Activated CD4-positive, alpha-beta T cell treated with anti-CD3 and anti-CD28 coated beads, Interleukin-2, amount 50 U/mL, for 4 hours (primary cell): ENCODE results near the gene PTPRG.
"Not testable (repeated sequence)": the region's sequence is repeated elsewhere in the genome, so short reads cannot be mapped to it uniquely, and the experiment has no call there.

Experiments
- DNase-seq, 2 experiments: peaks; one replicate each; pipeline ENCODE4 v3.0.0-alpha.2; 2020

PTPRG gene

DNA sequence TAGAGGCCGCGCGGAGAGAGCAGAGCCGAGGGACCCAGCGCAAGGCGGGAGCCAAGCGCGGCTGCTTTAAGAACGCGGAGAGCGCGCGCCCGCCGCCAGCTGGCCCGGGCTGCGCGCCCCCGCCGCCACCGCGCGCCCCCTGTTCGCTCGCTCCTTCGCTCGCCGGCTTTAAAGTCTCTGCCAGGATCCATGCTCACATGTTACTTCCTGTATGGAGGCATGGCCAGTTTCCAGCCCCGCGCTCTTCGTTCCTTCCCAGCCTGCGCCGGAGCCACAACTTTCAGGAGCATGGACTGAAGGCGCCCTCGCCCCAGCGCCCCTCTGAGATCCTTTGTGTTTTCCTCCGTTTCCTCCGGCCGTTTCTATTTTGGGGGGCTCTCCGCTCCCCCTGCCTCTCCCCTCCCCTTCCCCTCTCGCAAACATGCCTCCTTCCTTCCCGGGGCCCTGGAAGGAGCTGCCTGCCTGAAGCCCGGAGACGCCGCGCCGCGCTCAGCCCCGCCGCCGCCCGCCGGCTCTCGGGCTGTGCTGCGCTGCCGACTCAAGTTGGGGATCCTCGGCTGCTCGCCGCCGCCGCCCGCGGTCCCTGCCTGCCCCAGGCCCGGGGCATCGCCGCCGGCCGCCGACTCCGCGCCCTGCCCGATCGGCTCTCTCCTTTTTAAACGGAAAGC is at the start of gene PTPRG:
TSS of gene PTPRG (plus strand) at position 198 of the 668 bp plus-strand sequence. CDS start 717 bp downstream, outside the sequence.
- no peak for DNase-seq

DNA sequence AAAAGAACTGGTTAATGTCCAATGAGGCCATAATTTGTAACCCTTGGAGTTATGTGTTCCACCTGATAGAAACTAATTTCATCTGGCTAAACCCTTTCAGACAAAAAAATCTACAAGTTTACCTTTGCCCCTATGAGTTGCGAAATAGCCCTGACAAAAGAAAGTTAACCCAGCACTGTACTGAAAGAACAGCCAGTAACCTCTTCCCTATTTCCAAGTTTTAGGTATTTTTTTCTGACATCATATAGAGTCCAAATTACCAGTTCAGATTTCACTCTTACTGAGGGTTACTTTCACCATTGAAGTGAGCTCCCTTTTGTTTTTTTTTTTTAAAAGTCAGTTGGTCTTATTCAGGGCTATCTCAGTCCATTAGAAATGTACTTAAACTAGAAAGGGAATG is 42.8 kb upstream of the PTPRG start:
- DNase-seq, result no peak

DNA sequence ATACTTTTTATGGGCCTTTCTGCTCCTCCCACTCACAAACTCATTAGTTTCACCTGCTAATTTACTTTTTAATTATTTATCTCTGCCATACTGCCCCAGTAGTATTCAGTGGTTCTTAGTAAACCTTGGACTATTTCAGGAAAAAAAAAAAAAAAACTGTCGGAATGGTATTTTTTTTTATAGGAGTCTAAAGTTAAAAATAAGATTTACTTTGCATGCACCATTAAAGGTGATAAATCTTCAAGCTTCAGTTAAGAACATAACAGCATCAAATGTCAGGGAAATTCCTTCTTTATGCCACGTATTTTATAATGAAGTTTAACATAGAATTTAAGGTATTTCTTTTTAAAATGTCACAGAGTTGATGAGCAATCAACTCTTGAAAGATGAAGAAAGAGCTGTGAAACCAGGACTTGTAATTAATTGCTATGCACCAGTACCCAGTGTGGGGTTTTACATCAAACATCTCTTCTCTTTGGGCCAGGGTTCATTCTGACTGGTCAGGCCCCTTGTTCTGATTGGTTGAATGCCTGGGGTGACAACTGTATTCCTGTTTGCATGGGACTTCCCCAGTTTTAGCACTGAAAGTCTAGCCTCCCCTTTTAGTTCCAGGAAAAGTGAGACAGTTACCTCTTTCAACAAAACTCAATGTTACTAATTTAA is 40.3 kb upstream of the PTPRG start:
- no peak for DNase-seq

DNA sequence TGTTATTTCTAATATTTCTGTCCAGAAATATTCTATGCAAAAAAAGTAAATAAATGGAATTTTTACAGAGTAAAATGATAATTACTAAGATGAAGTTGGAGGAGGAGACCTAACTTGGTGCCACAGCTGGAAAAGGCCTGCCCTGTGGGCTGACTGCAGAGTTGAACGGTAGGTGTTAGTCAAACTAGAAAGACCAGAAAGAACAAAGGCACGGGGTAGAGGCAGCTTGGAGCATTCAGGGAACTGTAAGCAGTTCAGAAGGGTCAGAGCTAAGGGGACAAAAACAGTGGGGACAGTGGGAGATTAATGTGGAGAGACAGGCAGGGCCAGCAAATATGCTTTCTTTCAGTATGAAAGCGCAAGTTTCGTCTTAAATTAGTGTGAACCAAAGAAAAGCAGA is 39.3 kb upstream of the PTPRG start:
- no peak for DNase-seq

DNA sequence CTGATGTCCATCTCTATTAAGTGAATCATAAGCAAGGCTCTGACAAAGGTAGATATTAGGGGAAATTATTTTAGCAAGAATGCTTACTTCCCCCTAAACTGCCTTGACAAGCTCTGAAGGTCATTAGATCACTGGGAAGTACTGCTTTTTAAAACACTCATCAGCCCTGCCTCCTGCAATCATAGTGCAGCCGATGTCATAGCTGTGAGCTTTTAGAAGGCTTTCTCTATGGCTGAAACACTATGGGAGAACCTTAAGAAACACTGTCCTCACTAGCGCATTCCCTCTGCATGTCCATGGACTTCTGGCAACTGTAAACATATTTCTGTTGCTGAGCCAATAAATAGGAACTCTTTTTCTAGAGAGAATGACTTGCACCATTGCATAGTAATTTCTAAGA is 38.7 kb upstream of the PTPRG start:
- DNase-seq, result no peak

DNA sequence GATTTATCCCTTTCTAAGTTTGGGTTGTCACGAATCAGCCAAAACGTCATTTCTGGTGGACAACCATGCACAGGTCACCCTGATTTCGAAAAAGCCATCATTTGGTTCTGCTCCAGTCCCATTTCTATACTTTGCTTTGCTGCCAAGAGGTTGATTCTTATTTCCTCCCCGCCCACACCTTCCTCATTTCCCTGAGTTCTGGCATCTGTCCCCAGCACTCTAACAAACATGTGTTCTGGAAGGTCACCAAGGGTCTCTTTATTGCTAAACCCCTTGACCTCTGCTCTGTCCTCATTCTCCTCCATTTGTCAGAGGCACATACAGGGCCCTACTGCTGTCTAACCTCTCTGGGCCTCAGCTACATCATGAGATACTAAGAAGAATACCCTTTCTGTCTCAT is 36.4 kb upstream of the PTPRG start:
- DNase-seq, result no peak

DNA sequence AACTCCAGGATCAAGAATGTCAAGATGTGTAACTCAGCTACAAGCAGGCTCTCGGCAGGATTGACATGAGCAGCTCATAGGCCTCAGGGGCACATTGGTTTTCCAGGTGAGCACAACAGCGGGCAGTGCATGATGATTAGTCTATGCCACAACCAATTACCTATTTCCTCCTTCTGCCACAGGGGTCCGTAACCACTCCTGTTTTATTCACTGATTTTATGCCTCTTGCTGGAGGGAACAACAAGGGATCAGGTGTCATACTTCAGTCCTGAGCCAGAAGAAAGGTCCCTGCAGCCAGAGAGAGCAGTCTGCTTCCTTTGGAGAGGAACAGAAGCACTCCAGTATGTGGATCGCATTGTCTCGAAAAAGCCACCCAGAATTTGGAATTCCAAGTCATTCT is 35.1 kb upstream of the PTPRG start:
- no peak for DNase-seq

DNA sequence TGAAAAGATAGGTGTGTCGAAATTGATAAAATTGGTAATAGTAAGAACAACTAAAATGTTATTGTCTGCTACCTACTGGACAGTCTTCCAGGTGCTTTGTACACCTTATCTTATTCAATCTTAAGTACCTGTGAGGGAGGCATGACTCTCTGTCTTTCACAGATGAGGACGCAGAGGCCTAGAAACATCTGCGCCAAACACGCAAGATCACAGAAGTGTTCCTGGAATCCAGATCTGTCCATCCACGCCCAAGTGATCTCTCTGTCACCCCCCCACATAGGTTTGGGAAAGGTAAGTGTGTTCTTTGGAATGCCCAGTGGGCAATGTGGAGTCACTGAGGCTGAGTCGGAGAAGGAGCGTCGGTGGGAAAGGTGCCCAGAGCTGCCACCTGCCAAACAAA is 34.4 kb upstream of the PTPRG start:
- no peak for DNase-seq

DNA sequence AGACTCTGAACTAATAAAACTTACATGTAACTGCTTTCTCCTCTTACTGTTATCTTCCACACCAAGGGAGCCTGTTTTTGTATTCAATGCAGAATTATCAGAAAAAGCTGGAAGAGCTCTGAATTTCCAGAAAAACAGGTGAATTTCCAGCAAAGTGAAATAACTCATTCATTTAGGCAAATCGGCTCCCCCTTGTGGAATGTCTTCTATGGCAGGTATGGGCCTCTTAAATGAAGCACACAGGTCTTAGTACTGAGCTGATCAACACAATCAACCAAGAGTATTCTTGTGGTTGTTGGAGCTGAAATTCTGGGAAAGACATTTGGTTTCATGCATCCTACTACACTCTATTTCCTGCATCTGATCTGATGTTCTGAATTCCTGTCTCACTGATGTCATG is 31.0 kb upstream of the PTPRG start:
- no peak for DNase-seq

DNA sequence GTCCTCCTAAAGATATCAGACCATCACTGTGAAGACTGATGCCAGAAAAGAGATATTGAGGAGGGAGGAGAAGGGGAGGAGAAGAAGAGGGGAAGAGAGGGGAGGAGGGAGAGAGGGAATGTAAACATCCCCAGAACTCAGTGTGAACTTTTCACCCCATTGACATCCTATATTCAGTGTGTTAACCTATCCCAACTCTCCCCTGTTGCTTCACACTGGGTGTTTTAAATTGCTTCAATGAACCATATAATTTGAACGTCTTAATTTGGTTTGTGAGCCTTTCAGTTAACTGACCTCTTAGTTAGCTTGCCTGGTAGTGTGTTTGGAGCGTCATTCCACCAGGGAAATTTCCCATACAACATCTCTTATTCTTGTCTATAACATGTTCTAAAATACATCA is 29.8 kb upstream of the PTPRG start:
- no peak for DNase-seq

DNA sequence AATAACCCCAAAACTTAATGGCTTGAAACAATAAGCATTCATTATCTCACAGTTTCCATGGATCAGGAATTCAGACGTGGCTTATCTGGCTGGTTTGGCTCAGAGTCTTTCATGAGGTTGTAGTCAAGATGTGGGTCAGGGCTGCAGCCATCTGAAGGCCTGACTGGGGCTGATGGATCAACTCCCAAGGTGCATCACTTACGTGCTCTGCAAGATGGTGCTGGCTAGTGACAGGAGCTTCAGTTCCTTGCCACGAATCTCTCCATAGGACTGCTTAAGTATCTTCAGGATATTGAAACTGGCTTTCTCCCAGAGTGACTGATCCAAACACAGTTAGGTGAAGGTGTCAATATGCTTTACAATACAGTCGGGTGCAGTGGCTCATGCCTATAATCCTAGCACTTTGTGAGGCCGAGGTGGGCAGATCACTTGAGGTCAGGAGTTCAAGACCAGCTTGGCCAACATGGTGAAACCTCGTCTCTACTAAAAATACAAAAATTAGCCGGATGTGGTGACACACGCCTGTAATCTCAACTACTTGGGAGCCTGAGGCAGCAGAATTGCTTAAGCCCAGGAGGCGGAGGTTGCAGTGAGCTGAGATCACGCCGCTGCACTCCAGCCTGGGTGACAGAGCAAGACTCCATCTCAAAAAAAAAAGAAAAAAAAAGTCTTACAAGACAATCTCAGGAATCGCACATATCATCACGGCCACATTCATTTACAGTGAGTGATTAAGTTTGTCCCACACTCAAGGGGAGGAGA is 28.5 kb upstream of the PTPRG start:
- DNase-seq, result no peak

DNA sequence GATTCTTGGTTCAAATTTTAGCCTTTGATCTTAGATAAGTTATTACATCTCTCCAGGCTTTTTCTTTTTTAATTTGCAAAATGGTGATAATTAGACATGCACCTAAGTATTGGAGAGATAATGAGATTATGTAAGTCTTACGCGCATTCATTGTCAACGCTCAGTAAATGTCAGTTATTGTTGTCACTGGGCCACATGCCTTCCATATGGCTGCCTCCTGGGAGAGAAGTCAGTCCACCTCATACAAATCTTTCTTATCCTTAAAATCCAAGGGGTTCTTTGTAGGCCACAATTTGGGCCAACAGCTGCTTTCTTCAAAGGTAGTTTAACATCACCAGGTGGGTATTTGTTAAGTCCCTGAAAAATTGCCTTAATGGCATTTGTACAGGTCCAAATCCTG is 25.5 kb upstream of the PTPRG start:
- DNase-seq, result no peak

DNA sequence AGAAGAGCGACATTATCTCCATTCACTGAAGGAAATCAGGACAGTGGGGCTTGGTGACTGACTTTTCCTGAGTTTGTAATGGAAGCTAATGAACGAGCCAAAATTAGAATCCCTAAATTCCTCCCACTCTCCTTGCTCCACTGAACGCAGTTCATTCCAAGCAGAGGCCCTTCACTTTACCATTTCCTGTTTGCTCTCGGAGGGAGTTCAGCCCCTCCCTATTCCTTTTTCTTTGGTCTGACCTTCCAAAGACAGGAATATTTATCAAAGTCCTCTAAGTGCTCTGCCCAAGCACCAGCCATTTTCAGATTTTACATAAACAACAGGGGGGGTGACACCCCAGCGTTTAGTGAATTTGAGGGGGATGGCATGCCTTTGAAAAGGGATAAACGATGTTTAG is 24.0 kb upstream of the PTPRG start:
- no peak for DNase-seq

DNA sequence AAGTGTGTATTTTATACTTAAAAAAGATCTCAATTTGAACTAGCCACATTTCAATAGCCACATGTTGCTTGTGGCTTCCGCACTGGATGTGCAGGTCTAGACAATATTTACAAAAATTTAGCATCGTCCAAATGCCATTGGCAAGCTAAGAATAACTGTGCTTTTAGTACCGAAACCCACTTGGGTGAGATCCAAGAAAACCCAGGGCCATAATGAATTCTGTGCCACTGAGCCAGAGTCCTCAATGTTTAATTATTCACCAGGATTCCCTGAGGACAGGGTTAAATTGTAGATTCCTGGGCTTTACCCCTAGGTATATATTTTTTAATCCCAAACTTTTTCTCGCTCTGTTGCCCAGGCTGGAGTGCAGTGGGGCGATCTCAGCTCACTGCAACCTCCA is 22.9 kb upstream of the PTPRG start:
- no peak for DNase-seq

DNA sequence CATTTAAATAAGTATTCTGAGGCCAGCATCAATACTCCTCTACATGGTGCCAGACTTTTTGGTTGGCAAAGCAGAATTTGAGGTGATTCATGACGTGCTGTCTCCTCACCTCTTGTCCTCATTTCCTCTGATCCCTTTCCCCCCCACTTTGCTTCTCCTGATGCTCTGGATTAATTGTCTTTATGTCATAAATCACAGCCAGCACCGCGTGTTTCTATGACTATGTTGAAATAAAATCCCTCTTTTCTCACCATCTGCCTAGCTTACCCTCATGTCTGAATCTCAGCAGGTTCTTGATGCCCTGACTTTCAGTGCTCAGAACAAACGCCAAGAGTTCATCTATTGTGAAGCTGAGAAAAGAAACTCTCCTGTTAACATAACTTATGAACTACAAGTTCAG is 19.7 kb upstream of the PTPRG start:
- no peak for DNase-seq

DNA sequence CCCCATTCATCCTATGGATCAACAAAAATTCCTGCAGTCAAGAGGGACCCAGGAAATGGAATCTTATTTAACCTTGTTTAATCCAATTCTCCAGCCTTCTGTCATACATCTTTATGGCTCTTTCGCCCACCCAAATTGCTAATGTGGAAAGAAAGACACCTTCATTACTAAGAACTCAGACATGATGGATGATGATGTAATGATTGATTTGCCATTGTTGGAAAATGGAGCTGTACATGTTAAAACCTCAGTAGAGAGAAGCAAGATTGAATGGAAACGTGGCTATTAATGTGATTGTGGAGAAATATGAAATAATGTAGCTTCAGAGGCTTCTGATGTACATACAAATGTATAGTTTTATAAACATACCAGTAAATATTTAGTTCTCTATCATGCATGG is 15.7 kb upstream of the PTPRG start:
- no peak for DNase-seq

DNA sequence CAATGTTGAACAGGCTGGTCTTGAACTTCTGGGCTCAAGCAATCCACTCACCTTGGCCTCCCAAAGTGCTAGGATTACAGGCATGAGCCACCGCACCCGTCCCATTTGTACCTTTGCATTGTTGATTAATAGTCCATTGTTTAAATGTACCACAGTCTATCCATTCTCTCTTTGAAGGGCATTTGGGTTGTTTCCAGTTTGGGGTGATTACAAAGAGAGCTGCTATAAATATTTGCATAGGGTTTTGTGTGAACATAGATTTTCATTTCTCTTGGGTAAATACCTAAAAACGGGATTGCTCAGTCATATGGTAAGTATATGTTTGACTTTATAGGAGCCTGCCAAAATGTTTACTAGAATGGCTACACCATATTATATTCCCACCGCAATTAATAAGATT is 13.7 kb upstream of the PTPRG start:
- DNase-seq, result no peak

DNA sequence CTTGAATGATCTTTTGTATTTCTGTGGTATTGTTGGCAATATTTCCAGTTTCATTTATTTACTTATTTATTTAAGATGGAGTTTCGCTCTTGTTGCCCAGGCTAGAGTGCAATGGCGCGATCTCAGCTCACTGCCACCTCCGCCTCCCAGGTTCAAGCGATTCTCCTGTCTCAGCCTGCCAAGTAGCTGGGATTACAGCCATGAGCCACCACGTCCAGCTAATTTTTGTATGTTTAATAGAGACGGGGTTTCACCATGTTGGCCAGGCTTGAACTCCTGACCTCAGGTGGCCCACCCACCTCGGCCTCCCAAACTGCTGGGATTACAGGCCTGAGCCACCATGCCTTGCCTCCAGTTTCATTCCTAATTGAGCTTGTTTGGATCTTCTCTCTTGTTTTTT is 8.7 kb upstream of the PTPRG start:
- DNase-seq, result not testable (repeated sequence)

DNA sequence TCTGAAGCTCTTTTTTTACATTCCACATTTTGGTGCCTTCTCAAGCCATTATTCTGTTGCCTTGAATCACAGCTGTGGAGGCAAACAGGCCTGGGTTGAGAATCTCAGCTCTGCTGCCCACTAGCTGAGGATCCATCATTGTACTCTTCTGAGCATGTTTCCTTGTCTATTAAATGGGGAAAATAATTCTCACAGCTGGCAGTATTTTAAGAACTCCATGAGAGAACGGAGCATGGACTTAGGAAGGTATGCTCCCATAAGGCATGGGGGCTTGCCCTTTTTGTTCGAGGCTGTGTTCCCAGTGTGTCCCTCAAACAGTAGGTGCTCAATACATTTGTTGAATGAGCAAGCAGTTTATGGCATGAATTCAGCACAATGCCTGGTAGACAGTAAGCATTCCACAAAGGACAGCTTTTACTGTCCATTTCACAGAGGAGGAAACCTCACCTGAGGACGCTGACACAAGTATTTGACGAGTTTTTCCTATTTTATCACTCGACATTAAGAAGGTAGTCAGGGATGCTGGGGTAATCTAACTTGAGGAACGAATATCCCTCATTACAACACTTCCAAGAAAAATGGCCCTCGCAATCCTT is 2.1 kb upstream of the PTPRG start:
- no peak for DNase-seq

DNA sequence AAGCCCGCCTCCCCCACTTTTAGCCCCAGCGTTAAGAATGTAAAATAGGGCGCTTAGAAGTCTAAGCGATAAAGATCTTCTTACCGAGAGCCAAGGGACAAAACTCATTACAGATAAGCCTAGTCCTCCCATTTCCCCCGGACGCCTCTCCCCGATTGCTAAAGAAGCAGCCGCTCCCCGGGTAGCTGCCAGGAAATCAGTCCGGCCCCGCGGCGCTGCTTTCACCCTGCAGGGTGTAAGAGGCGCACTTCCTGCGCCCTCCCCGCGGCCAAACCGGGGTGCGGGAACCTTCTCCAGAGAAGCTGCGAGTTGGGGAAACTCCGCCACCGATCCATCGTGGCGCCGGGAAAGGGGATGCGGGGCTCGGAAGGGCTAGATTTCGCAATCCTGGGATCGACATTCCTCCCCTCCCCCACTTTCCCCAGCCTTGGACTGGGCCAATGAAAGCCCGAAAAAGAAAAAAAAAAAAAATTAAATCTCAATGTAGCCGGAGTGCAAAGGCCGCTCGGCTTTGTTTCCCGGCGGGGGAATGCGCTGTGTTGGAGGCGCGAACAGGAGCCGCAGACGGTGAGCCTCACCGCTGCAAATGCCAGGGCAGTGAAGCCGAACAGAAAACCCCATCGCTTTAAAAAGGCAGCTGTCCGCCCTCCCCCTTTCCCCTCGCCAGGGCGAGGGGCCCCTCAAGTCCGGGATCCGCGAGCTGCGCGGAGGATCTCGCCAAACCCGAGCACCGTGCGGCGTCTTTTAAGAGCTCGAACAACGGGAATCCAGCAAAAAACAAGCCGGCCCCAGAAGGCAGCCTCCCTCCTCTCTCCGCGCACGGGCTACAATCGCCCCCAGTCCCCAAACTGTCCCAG is 626 bp upstream of the PTPRG start:
- DNase-seq, result no peak

DNA sequence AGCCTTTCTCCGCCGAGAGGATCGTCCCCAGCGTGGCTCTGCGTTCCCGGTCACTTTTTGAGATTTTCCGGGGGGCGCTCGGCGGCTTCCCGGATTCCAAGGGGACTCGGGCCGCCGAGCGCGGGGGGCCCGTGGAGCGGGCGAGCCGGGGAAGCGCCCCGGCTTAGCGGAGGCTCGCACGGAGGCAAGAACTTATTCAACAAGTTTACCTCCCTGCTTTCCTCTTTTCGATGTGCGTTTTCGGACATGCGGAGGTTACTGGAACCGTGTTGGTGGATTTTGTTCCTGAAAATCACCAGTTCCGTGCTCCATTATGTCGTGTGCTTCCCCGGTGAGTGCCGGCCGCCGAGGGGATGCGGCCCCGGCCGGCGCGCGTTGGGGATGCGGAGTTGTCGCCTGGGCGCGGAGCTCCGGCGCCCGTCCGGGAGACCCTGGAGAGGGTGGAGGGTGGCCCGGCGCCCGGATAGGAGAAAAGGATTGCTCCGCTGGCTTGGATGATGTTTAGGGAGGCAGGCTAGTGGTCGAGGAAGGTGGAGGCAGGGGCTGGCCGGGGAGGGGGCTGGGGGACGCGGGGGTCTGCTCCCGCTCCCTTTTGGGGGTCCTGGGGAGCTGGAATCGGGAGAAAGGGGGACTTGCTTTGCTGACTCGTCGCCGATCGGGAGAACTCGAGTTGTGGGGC is 810 bp downstream of the PTPRG start:
- DNase-seq, result no peak

DNA sequence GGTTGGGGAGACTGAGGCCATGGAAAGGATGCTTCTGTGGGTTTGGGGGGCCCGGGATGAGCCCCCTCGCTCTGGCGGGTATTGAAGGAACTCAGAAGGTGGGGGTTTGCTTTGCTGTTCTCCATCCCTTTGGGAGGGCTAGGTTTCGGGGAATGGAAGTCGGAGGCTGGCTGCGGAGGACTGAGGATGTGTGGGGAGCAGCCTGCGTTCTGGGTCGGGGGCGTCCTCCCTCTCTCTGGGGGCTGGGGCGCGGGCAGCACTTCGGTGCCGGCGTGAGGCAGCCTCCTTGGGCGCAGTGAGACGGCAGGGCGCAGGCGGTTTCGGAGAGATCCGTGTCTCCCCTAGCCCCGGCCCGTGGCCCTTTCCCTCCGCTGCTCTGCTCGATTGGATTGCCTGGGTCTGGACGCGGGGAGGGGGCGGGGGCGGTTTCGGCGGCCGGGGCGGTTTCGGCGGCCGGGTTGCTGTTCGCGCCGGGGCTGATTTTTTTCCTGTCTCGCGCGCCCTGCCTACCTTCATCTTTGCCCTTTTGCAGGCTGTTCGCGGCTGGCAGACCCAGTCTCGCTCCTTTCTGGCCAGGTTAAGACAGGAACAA is 1.4 kb downstream of the PTPRG start:
- DNase-seq, result no peak
